ENCODE data around the gene SBNO1.
"Not testable (repeated sequence)": the region's sequence is repeated elsewhere in the genome, so short reads cannot be mapped to it uniquely, and the experiment has no call there.

The SBNO1 gene

DNA sequence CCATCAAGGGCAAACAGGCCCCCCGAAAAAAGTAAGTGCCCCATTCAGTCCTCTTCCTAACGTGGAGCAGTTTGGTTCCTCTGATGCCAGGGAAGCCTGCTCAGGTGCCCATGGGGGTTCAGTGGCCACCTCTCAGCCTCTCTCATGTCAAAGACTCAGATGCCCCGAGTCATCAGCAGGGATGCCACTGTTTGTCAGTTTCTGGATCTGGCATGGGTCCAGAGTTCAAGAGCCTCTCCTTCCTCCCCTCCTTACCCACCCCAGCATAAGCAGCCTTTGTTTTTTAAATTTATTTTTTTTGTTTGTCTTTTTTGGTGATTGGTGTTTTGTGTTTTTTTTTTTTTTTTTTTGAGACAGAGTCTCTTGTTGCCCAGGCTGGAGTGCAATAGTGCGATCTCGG lies 30.6 kb upstream of the SBNO1 start:
- Mint-ChIP-seq H3K27ac (peak overlapping the region; percentile 31), H3K4me3 (no peak overlapping the region), H3K36me3 (peaks cover 45 to 53% of the 10 kb centered on the region in 2 donors), H3K9me3 (no peaks in the 10 kb centered on the region), H3K4me1 (peaks cover 5 to 30% of the 10 kb centered on the region in 2 donors), H3K27me3 (no peaks in the 10 kb centered on the region)
- DNase-seq: no peak
- no peak for ATAC-seq (replicated peaks)

DNA sequence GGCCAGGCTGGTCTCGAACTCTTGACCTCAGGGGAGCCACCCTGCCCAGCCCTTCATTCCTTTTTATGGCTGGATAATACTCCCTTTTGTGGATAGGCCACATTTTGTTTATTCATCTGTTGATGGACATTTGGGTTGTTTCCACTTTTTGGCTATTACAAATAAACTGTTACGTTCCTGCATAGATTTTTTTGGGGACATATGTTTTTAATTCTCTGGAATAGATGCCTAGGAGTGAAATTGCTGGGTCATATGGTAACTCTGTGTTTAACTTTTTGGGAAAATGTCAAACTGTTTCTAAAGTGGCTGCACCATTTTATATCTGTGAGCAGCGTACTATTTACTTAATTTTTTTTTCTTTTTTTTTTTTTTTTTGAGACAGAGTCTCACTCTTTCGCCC lies 29.1 kb upstream of the SBNO1 start:
- H3K9me3 Mint-ChIP-seq: no peaks in the 10 kb centered on the region
- no peaks in the 10 kb centered on the region for H3K27me3 Mint-ChIP-seq
- no peak overlapping the region for H3K4me3 Mint-ChIP-seq
- peaks cover 8 to 31% of the 10 kb centered on the region in 2 donors for H3K4me1 Mint-ChIP-seq
- H3K27ac Mint-ChIP-seq: no peak overlapping the region
- peaks cover 47 to 52% of the 10 kb centered on the region in 2 donors for H3K36me3 Mint-ChIP-seq
- ATAC-seq (replicated peaks) (no peak), DNase-seq (no peak)

DNA sequence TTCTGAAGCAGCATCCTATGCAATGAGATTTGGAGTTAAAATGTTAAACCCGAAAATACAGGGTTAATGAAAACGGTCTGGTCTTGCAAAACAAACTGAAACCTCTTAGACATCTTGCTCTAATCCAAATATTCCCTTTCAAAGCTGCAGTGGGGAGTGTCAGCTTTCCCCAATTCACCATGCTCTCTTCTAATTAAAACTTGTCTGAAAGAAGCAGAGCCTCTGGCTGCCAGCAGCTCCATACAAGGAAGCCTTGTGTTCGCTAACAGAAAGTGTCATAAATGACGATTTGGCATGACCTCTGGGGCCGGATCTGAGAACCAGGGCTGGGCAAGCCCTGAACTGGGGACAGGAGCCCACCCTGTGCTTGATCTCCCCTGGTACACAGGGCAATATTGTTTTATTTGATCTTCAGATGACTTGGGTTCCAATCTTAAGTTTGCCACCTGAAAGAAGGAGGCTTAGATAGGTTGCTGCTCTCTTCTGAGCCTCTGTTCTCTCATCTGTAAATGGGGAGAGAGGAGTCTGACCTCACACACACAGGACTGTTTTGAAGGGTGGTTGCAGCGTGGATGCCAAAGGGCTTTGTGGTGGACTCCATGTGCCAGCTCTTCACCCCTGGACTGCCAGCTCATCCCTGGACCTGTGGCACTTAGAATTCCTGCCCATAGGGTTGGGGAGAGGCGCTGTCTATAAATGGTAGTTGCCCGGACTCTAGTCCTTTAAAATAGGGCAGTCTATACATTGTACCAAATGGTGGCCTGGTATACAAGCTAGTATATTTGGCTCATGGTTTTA lies 27.1 kb upstream of the SBNO1 start:
- DNase-seq (no peak), ATAC-seq (replicated peaks) (no peak)
- H3K36me3 Mint-ChIP-seq: peaks cover 43 to 47% of the 10 kb centered on the region in 2 donors
- H3K4me3 Mint-ChIP-seq: no peak overlapping the region
- no peaks in the 10 kb centered on the region for H3K9me3 Mint-ChIP-seq
- H3K27ac Mint-ChIP-seq: peak overlapping the region; percentile 42
- H3K4me1 Mint-ChIP-seq: peaks cover 21 to 44% of the 10 kb centered on the region in 2 donors
- H3K27me3 Mint-ChIP-seq: no peaks in the 10 kb centered on the region

DNA sequence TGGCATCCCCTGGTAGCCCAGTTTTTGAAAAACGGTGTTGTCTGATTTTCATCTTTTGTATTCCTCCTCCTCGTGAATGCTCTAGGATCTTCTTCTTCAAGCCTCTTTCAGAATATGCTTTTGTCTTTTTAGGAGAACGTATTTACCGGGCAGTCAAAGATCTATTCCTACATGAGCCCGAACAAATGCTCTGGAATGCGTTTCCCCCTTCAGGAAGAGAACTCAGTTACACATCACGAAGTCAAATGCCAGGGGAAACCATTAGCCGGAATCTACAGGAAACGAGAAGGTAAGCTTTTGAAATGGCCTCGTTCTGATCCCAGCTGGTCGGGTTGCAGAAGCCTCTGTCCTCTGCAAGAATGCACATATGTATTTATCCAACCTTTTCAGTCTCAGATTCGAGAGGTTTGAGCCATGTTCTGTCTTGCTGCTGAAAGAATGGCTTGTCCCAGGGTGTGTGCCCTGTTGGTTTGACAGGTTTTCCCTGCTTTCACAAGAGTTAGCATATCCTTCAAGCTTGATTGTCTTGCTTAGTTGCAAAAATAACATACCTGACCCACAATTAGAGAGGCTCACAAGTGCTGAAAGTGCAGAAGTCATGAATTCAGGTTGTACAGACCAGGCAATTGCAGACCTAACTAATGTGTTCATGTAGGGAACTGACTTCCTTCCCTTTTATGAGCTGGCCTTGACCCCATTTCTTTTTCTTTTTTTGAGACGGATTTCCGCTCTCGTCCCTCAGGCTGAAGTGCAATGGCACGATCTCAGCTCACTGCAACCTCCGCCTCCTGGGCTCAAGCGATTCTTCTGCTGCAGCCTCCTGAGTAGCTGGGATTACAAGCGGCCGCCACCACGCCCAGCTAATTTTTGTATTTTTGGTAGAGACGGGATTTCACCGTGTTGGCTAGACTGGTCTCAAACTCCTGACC lies 26.1 kb upstream of the SBNO1 start:
- no peak for DNase-seq
- H3K27me3 Mint-ChIP-seq: no peaks in the 10 kb centered on the region

DNA sequence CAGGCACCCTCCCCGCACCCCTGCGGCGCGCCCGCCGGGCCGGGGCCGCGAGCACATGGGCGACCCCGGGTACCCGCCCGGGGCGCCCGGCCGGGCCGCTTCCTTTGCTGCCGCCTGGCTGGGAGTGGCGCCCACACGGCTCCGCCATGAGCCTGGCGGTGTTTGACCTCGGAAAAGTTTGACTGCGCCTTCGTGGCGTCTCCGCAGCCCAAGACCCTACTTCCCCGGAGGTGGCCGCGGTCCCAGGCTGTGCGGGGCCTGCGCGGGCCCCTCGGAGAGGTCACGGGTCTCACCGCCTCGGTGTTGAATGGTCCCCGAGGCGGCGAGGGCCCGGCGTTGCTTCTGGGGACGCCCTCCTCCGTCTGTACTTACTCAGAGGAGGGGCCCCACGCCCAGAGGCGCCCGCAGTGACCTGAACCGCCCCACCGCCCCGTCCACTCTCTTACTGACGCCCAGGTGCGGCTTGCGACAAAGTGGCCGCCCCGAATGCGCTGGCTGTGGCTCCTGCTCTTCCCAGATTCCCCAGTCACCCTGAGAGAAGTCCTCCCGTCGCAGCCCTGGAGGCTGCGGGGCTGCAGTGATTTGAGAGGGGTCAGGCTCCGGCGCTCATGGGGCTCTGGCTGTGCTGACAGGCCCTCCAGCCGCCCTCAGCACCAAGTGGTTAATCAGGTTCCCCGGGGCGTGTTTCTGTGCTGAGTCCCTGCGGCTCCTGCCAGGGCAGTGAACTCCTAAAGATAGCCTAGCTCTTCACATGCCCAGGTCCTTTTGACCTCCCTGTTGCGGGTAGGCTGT lies 25.1 kb upstream of the SBNO1 start:
- peak overlapping the region; percentile 90 to 91 for H3K4me3 Mint-ChIP-seq
- no peaks in the 10 kb centered on the region for H3K9me3 Mint-ChIP-seq
- ATAC-seq (replicated peaks) (peak; percentile 26 to 49), DNase-seq (peak; percentile 14)
- peaks cover 20 to 39% of the 10 kb centered on the region in 2 donors for H3K4me1 Mint-ChIP-seq
- peak overlapping the region; percentile 89 for H3K27ac Mint-ChIP-seq
- no peaks in the 10 kb centered on the region for H3K27me3 Mint-ChIP-seq
- H3K36me3 Mint-ChIP-seq: peaks cover 29 to 37% of the 10 kb centered on the region in 2 donors

More for the DNA sequence above, 26.1 kb upstream of the SBNO1 start:
- Mint-ChIP-seq H3K36me3 (peaks cover 38 to 43% of the 10 kb centered on the region in 2 donors), H3K9me3 (no peaks in the 10 kb centered on the region), H3K27ac (peak overlapping the region; percentile 89), H3K4me1 (peaks cover 21 to 44% of the 10 kb centered on the region in 2 donors), H3K4me3 (peak overlapping the region; percentile 90 to 91)
- ATAC-seq (replicated peaks): no peak

DNA sequence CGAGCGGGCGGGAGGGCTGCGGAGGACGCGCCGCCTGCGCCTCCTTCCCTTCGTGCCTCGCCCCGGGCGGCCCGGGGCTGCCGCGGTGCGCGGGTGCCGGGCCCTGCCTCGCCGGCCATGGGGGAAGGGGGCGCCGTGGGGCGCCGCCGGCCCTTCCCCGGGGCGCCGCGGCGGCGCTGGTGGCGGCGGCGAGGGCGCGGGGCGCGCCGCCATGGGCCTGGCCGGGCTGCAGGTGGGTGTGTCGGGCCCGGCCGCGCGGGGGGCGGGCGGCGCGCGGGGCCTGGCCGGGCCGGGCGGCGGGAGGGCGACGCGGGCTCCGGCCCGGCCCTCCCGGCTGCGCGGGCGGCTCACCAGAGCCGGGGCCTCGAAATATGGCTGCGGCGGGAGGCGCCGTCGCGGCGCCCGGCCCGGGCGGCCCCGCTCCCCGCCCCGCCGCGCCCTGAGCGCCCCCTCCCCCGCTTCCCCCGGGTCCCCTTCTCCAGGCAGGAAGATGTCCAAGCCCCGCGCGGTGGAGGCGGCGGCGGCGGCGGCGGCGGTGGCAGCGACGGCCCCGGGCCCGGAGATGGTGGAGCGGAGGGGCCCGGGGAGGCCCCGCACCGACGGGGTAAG lies 24.4 kb upstream of the SBNO1 start:
- H3K36me3 Mint-ChIP-seq: peaks cover 26 to 32% of the 10 kb centered on the region in 2 donors
- H3K4me3 Mint-ChIP-seq: no peak overlapping the region
- no peaks in the 10 kb centered on the region for H3K27me3 Mint-ChIP-seq
- no peaks in the 10 kb centered on the region for H3K9me3 Mint-ChIP-seq
- no peak overlapping the region for H3K27ac Mint-ChIP-seq
- peaks cover 20 to 43% of the 10 kb centered on the region in 2 donors for H3K4me1 Mint-ChIP-seq
- ATAC-seq (replicated peaks): peak; percentile 10 to 15
- DNase-seq: no peak

DNA sequence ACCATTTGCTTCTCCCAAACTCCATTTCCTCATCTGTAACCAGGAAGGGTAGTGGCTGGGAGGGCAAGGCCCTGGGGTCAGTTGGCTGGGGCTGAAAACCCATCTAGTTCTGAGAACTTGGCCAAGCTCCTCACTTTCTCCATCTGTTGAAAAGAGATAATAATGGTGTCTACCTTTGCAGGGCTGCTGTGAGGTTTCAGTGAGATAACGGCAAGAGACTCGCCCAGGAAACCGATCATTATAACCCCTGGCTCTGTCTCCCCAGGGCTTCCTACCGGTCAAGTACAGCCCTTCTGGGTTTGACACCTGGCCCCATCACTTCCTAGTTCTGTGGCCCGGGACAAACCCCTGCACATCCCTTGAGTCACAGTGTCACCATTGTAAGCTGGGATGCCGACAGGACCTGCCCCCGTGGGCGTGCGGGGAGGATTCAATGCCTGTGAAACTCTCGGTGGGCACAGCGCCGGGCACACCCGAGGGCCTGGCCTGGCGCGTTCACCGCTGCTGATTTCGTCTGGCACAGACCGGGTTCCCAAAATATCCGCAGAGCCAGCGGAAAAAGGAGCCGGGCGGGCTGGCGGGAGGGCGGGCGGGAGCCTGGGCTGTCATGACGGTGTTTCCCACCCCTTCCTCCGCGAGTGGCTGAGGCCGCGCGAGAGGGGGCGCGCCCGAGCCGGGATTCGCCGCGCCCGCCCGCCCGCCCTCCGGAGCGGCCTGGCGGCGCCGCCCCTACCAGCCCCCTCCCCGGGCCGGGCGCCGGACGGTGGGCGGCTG lies 23.7 kb upstream of the SBNO1 start:
- no peaks in the 10 kb centered on the region for H3K9me3 Mint-ChIP-seq
- H3K4me1 Mint-ChIP-seq: peaks cover 20 to 50% of the 10 kb centered on the region in 2 donors
- no peaks in the 10 kb centered on the region for H3K27me3 Mint-ChIP-seq
- peak overlapping the region; percentile 88 for H3K27ac Mint-ChIP-seq
- peak; percentile 73 for DNase-seq
- H3K36me3 Mint-ChIP-seq: peaks cover 23 to 31% of the 10 kb centered on the region in 2 donors
- H3K4me3 Mint-ChIP-seq: peak overlapping the region; percentile 83 to 84
- peak; percentile 46 to 56 for ATAC-seq (replicated peaks)

DNA sequence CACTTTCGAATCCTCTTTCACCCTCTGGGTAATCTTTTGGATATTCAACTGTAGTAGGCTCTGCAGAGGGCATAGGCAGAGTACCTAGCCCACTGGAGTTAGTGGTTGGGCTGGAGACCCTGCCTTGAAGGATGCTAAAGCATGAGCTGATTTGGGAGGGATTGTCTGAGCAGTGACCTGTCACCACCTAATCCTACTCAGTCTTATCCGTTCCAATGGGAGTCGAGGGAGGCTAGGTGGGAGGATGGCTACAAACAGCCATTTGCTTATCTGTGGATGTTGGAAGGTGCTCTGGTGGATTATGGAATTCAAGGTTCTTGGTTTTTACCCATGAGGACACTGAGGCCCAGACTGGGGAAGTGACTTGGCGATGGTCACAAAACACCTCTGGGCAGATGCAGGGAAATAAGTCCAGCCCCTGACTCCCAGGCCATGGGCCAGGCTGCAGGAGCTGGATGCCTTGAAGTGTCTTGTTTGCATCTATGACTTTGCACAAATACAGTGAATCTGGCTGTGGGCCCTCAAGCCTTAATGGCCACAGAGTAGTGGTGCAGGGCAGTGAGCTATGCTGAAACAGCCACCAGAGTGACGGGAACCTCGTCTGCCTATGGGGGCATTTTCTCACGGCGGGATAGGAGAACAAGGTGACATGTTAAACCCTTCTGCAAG lies 23.0 kb upstream of the SBNO1 start:
- H3K9me3 Mint-ChIP-seq: no peaks in the 10 kb centered on the region
- H3K4me1 Mint-ChIP-seq: peaks cover 20 to 52% of the 10 kb centered on the region in 2 donors
- H3K36me3 Mint-ChIP-seq: peaks cover 18 to 27% of the 10 kb centered on the region in 2 donors
- H3K4me3 Mint-ChIP-seq: peak overlapping the region; percentile 83 to 84
- ATAC-seq (replicated peaks): no peak
- DNase-seq: no peak
- no peaks in the 10 kb centered on the region for H3K27me3 Mint-ChIP-seq
- H3K27ac Mint-ChIP-seq: peak overlapping the region; percentile 88

DNA sequence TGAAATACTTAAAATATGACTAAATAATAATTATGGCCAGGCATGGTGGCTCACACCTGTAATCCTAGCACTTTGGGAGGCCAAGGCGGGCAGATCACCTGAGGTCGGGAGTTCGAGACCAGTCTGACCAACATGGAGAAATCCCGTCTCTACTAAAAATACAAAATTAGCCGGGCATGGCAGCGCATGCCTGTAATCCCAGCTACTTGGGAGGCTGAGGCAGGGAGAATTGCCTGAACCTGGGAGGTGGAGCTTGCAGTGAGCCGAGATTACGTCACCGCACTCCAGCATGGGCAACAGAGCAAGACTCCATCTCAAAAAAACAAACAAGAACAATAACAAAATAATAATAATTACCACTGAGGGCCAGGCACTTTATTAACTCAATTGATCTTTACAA lies 20.9 kb upstream of the SBNO1 start:
- not testable (repeated sequence) for H3K4me3 Mint-ChIP-seq; H3K27ac Mint-ChIP-seq; H3K9me3 Mint-ChIP-seq; ATAC-seq (replicated peaks); DNase-seq; H3K36me3 Mint-ChIP-seq; H3K27me3 Mint-ChIP-seq
- H3K4me1 Mint-ChIP-seq: peaks cover 23 to 39% of the 10 kb centered on the region in 2 donors

DNA sequence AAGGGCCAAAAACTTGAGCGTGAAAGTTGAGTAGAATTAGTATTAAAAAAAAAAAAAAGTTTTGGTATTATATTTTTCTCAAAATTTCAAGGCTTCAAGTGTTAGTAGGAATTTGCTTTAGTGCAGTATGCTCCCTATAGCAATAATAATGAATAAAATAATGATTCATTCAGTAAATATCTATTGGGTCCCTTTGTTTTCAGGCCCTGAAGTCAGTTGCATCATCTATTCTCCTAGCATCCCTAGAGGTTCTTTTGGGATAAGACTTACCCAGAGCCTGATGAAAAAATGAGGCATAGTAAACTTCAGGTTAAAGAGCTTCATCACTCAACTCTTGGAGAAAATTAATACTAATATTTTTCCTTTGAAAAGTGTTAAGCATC lies 20.3 kb upstream of the SBNO1 start:
- no peaks in the 10 kb centered on the region for H3K9me3 Mint-ChIP-seq
- no peaks in the 10 kb centered on the region for H3K27me3 Mint-ChIP-seq
- no peak overlapping the region for H3K27ac Mint-ChIP-seq
- H3K4me1 Mint-ChIP-seq: peaks cover 17 to 33% of the 10 kb centered on the region in 2 donors
- peak overlapping the region; percentile 95 to 99 for H3K4me3 Mint-ChIP-seq
- DNase-seq (no peak), ATAC-seq (replicated peaks) (no peak)
- peaks cover 3 to 4% of the 10 kb centered on the region in 2 donors for H3K36me3 Mint-ChIP-seq

DNA sequence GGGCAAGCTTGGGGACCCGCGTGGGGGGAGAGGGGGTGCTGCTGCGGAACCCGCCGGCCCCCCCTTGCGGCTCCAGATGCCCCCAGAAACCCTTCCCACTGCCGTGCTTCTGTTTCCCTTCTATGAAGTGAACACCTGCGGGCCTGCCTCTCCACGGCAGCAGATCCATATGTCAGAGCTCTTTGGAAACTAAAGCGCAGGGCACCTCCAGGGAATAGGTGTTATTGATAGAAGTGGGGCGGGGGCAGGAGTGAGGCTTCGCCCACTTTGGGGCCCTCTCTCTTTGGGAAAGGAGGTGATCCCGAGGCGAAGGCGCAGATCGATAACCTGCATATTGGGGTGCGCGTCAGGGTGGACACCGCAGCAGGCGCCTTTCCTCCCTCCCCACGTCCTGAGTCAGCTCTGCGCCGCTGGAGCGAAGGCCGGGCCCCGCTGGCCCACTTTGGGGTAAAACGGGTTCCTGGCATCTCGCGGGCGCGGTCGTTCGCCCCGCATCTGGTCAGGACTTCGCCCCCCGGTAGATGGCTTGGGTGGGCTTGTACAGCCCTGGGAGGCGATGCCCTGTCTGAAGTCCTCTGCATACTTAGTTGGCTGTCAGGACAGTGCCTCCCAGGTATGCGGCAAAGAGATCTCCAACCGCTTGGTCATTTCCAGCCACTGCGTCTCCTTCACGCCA lies 19.8 kb upstream of the SBNO1 start:
- H3K36me3 Mint-ChIP-seq: no peaks in the 10 kb centered on the region
- H3K27ac Mint-ChIP-seq: peak overlapping the region; percentile 31
- no peak for DNase-seq
- no peaks in the 10 kb centered on the region for H3K9me3 Mint-ChIP-seq
- no peaks in the 10 kb centered on the region for H3K27me3 Mint-ChIP-seq
- peaks cover 16 to 28% of the 10 kb centered on the region in 2 donors for H3K4me1 Mint-ChIP-seq
- peak overlapping the region; percentile 95 to 99 for H3K4me3 Mint-ChIP-seq
- no peak for ATAC-seq (replicated peaks)

DNA sequence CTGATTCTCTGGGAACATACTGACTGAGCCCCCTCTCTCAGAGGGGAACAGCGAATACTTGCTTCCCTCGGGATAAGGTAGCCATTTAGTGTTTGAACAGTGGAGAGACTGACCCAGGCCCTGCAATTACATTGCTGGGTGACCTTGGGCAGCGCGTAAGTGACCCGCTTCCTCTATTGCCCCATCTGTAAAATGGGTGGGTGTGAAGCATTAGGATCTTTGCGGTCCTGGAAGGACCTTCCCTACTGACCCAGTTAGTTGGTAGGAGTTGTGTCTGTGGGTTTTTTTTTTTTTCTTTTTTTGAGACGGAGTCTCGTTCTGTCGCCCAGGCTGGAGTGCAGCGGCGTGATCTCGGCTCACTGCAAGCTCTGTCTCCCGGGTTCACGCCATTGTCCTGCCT lies 18.0 kb upstream of the SBNO1 start:
- H3K4me1 Mint-ChIP-seq: peaks cover 12 to 20% of the 10 kb centered on the region in 2 donors
- no peaks in the 10 kb centered on the region for H3K27me3 Mint-ChIP-seq
- ATAC-seq (replicated peaks) (no peak), DNase-seq (no peak)
- H3K9me3 Mint-ChIP-seq: no peaks in the 10 kb centered on the region
- H3K4me3 Mint-ChIP-seq: peak overlapping the region; percentile 61 to 62
- no peak overlapping the region for H3K27ac Mint-ChIP-seq
- H3K36me3 Mint-ChIP-seq: no peaks in the 10 kb centered on the region

Measured in stimulated activated naive B cell treated with anti-CD40 and anti-IgM and Interleukin-4, amounts not matched to agents 10 μg/mL and 1 μg/mL and 100 μg/mL, for 72 hours (primary cell).